Smooth muscle cell of the brain vasculature (primary cell): ENCODE measurements around the gene FSCN2.
A peak's percentile ranks its signal among the peaks of the same experiment; 100 is the strongest.
"Not testable (repeated sequence)": the region's sequence is repeated elsewhere in the genome, so short reads cannot be mapped to it uniquely, and the experiment has no call there.

Source experiments
- DNase-seq: peaks from one replicate; pipeline ENCODE4 v3.0.0-alpha.2; 2012; ENCODE audit warnings: low read depth, low spot score

The FSCN2 gene

GRCh38 chr17:81578561-81579225 is 50.5 kb downstream of the FSCN2 start:
- DNase-seq = no peak

- no peak for DNase-seq
Measured at GRCh38 chr17:81579298-81579697, 51.1 kb downstream of the FSCN2 start.

- DNase-seq = no peak
Measured at GRCh38 chr17:81579821-81580321, 51.7 kb downstream of the FSCN2 start.

- no peak for DNase-seq
Measured at GRCh38 chr17:81580481-81580880, 52.3 kb downstream of the FSCN2 start.

GRCh38 chr17:81581758-81582157 is 53.6 kb downstream of the FSCN2 start:
- DNase-seq = no peak

- DNase-seq = no peak
Measured at GRCh38 chr17:81582341-81582740, 54.2 kb downstream of the FSCN2 start.

- no peak for DNase-seq
Measured at GRCh38 chr17:81582749-81583148, 54.6 kb downstream of the FSCN2 start.

GRCh38 chr17:81583589-81584342 is 55.6 kb downstream of the FSCN2 start:
- DNase-seq = peak; percentile 67

GRCh38 chr17:81584771-81585170 is 56.6 kb downstream of the FSCN2 start:
- DNase-seq = not testable (repeated sequence)

GRCh38 chr17:81586096-81586495 is 57.9 kb downstream of the FSCN2 start:
- DNase-seq = no peak
